Stimulated activated naive B cell treated with anti-CD40 and anti-IgM and Interleukin-4, amounts not matched to agents 10 μg/mL and 1 μg/mL and 100 μg/mL, for 72 hours (primary cell): Measurements from ENCODE around the gene CFC1B.
"Not testable (repeated sequence)": the region's sequence is repeated elsewhere in the genome, so short reads cannot be mapped to it uniquely, and the experiment has no call there.

Experiments
- ATAC-seq, 2 donors: fragments of 150-1000 bp; cut with Tn5 transposase; replicated peaks; 2 replicates each; pipeline ENCODE4 v1.10.0; 2021; ENCODE audit warnings: moderate library complexity in 1 of 2
- DNase-seq: peaks from one replicate; pipeline ENCODE4 v3.0.0; 2021
- H3K27ac Mint-ChIP-seq: one replicate; pipeline ENCODE4 v1.8.0; 2022; ENCODE audit warnings: mild to moderate bottlenecking, mixed read lengths
- H3K27me3 Mint-ChIP-seq, 2 donors: one replicate each; pipeline ENCODE4 v1.8.0; 2022; ENCODE audit warnings: mixed read lengths in 2 of 2
- H3K36me3 Mint-ChIP-seq, 2 donors: one replicate each; pipeline ENCODE4 v1.8.0; 2022; ENCODE audit warnings: mixed read lengths in 2 of 2, mild to moderate bottlenecking in 1 of 2
- H3K4me1 Mint-ChIP-seq, 2 donors: one replicate each; pipeline ENCODE4 v1.8.0; 2022; ENCODE audit warnings: mixed read lengths in 2 of 2, mild to moderate bottlenecking in 1 of 2
- H3K4me3 Mint-ChIP-seq, 2 donors: one replicate each; pipeline ENCODE4 v1.8.0; 2022; ENCODE audit warnings: mild to moderate bottlenecking in 2 of 2, mixed read lengths in 2 of 2, moderate library complexity in 1 of 2
- H3K9me3 Mint-ChIP-seq, 2 donors: one replicate each; pipeline ENCODE4 v1.8.0; 2022; ENCODE audit warnings: mixed read lengths in 2 of 2, mild to moderate bottlenecking in 1 of 2

CFC1B gene

DNA sequence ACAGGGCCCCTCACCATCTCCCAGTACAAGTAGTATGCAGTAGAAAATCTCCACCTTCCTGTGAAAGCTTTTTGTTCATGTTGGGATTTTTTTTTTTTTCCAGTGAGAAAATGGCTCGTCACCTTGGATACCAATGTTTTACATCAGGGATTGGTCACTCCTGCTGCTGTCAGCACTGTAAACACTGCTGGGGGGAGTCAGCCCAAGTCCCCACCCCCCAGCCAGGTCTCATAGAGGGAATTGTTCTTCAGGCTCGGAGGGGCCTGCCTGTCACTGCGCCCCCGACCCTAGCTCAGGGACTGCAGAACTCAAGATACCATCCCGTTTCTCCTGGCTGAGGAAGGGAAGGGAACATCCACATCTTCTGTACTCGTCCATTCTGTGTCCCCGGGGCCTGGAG is at the start of gene CFC1B:
TSS of gene CFC1B (plus strand) at position 231 of the 400 bp plus-strand sequence. CDS start 263 bp downstream, outside the sequence.
- H3K27ac Mint-ChIP-seq, DNase-seq, H3K27me3 Mint-ChIP-seq, H3K4me1 Mint-ChIP-seq, ATAC-seq, H3K4me3 Mint-ChIP-seq, H3K9me3 Mint-ChIP-seq, H3K36me3 Mint-ChIP-seq: not testable (repeated sequence)

GRCh38 chr2:130491073-130491472 is 29.9 kb upstream of the CFC1B start:
- not testable (repeated sequence) for ATAC-seq, H3K36me3 Mint-ChIP-seq, H3K9me3 Mint-ChIP-seq

GRCh38 chr2:130509228-130509627 is 11.8 kb upstream of the CFC1B start, which contains the start of gene POTEI:
TSS of gene POTEI (minus strand) at chr2:130509328. CDS start at chr2:130509235, 93 bp downstream.
- not testable (repeated sequence) for H3K4me1 Mint-ChIP-seq, ATAC-seq, DNase-seq, H3K4me3 Mint-ChIP-seq, H3K27me3 Mint-ChIP-seq, H3K36me3 Mint-ChIP-seq, H3K27ac Mint-ChIP-seq, H3K9me3 Mint-ChIP-seq

More at GRCh38 chr2:130491073-130491472, 29.9 kb upstream of the CFC1B start:
- not testable (repeated sequence) for H3K4me3 Mint-ChIP-seq, H3K4me1 Mint-ChIP-seq, DNase-seq, H3K27ac Mint-ChIP-seq, H3K27me3 Mint-ChIP-seq

- not testable (repeated sequence) for DNase-seq, H3K4me1 Mint-ChIP-seq, H3K36me3 Mint-ChIP-seq, H3K27me3 Mint-ChIP-seq, H3K9me3 Mint-ChIP-seq, H3K27ac Mint-ChIP-seq, ATAC-seq, H3K4me3 Mint-ChIP-seq
These were observed 9.9 kb upstream of the CFC1B start for GRCh38 chr2:130510807-130511746.

GRCh38 chr2:130511747-130512451 is 9.1 kb upstream of the CFC1B start:
- H3K9me3 Mint-ChIP-seq, H3K27ac Mint-ChIP-seq, H3K4me3 Mint-ChIP-seq, ATAC-seq, DNase-seq, H3K4me1 Mint-ChIP-seq, H3K36me3 Mint-ChIP-seq, H3K27me3 Mint-ChIP-seq: not testable (repeated sequence)

- not testable (repeated sequence) for H3K27ac Mint-ChIP-seq, DNase-seq, H3K4me1 Mint-ChIP-seq, H3K9me3 Mint-ChIP-seq, ATAC-seq, H3K4me3 Mint-ChIP-seq, H3K27me3 Mint-ChIP-seq, H3K36me3 Mint-ChIP-seq
These were observed 2.4 kb upstream of the CFC1B start for GRCh38 chr2:130518516-130519106.

- H3K9me3 Mint-ChIP-seq, H3K4me3 Mint-ChIP-seq, H3K36me3 Mint-ChIP-seq, H3K27me3 Mint-ChIP-seq, H3K4me1 Mint-ChIP-seq, DNase-seq, H3K27ac Mint-ChIP-seq: not testable (repeated sequence)
- peak in 1 of 2 donors; percentile 27 for ATAC-seq
These were observed 1.4 kb downstream of the CFC1B start for GRCh38 chr2:130522390-130522789.

DNA sequence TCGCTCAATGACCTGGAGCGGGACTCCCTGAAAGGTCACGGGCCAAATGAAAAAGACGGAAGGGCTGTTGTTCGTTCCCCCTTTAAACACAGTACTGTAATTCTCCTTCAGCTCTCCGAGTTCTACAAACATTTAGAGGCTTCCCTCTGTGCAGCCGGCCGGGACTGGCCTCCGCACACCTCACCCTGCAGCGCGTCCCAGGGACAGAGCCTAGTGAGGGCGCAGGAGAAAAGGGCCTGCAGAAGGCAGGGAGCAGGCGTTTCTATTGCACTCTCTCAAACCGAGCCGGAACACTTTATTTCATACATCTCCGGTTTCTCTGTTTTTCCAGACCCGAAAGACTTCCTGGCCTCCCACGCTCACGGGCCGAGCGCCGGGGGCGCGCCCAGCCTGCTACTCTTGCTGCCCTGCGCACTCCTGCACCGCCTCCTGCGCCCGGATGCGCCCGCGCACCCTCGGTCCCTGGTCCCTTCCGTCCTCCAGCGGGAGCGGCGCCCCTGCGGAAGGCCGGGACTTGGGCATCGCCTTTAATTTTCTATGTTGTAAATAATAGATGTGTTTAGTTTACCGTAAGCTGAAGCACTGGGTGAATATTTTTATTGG is 6.4 kb downstream of the CFC1B start:
- H3K4me3 Mint-ChIP-seq, H3K9me3 Mint-ChIP-seq, H3K4me1 Mint-ChIP-seq, H3K27me3 Mint-ChIP-seq, H3K27ac Mint-ChIP-seq, ATAC-seq, DNase-seq, H3K36me3 Mint-ChIP-seq: not testable (repeated sequence)

- DNase-seq, H3K27ac Mint-ChIP-seq, ATAC-seq, H3K9me3 Mint-ChIP-seq, H3K4me1 Mint-ChIP-seq, H3K36me3 Mint-ChIP-seq, H3K27me3 Mint-ChIP-seq, H3K4me3 Mint-ChIP-seq: not testable (repeated sequence)
These were observed 8.5 kb downstream of the CFC1B start for GRCh38 chr2:130529545-130529944.

DNA sequence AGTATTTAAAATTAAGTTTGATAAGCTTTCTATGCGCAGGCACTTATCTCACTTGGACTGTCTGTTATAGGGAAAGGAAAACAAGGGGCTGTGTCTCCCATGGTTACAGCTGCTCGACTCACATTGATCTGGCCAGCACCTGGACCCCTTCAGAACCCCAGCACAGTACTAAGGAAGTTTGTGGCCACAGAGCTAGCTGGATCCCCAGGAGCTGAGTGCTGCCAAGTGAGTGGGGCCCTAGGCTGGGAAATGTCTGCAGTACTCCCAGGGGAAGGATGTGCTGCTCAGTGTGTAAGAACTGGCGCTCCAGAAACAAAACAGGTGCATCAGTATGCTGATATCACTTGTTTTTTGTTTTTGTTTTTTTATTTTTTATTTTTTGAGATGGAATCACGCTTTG is 9.2 kb downstream of the CFC1B start:
- ATAC-seq, H3K27ac Mint-ChIP-seq, H3K4me3 Mint-ChIP-seq, H3K9me3 Mint-ChIP-seq, DNase-seq, H3K36me3 Mint-ChIP-seq, H3K27me3 Mint-ChIP-seq, H3K4me1 Mint-ChIP-seq: not testable (repeated sequence)

- not testable (repeated sequence) for H3K27me3 Mint-ChIP-seq, H3K27ac Mint-ChIP-seq, H3K36me3 Mint-ChIP-seq, H3K4me1 Mint-ChIP-seq, H3K9me3 Mint-ChIP-seq, H3K4me3 Mint-ChIP-seq, DNase-seq
- ATAC-seq, result peak; percentile 99
These were observed 10.2 kb downstream of the CFC1B start for GRCh38 chr2:130531225-130531624.

DNA sequence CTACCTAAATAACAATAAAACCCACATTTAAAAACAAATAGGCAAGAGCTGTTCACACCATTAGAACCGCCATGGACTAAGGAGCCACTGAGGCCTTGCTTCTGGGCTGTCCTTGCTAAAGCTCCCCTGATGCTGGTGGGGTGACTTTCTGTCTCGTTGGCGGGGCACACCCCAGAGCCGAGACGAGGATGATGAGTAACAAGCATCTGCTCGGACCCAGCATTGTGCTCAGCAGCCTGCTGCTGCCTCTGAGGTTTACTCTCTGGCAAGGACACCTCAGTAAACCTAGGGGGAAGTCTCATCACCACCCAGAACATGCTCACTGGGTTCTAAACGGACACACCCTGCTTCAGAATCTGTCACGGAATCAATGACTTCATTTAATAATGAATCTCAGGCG is 10.7 kb downstream of the CFC1B start:
- H3K4me3 Mint-ChIP-seq, H3K27ac Mint-ChIP-seq, DNase-seq, H3K36me3 Mint-ChIP-seq, H3K9me3 Mint-ChIP-seq, H3K4me1 Mint-ChIP-seq, H3K27me3 Mint-ChIP-seq: not testable (repeated sequence)
- peak; percentile 36 to 45 for ATAC-seq

DNA sequence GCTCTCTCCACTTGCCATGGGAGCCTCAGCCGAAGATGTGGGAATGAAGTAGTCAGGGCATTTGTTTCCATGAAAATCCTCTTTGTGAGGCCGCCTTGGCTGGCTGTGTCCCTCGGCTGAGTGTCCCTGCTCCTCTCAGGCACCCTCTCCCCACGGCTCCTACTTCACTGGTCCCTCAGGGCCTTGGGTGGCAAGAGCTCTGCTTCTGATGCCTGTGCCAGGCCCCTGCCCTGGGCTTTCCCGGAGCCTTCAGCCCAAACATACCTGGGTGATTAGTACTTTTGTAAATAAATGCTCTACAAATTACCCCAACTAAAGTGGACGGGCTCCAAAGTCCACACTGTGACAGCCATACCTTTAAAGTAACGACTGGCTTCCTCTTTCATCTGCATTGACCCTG is 15.6 kb downstream of the CFC1B start:
- not testable (repeated sequence) for H3K27ac Mint-ChIP-seq, H3K4me3 Mint-ChIP-seq, H3K9me3 Mint-ChIP-seq, ATAC-seq, H3K36me3 Mint-ChIP-seq, DNase-seq, H3K27me3 Mint-ChIP-seq, H3K4me1 Mint-ChIP-seq

DNA sequence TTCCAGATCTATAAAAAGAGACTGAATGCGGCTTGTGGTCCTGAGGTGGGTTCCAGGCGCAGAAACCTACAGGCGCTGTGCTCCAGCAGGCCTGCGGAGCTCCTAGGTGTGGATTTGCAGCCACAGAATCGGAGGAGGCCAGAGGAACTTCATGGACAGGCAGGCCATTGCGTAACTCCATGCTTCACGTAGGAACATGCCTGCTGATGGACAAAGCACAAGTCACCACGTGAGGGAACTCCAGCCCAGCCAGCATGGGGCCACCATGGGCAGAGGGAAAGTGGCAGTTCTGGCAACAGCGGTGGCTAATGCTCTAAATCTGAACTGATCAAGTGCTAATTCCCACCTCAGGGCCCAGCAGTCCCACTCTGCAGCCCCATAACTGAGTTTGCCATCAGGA is 17.2 kb downstream of the CFC1B start:
- not testable (repeated sequence) for H3K9me3 Mint-ChIP-seq, H3K27me3 Mint-ChIP-seq

More for the DNA sequence above, 17.2 kb downstream of the CFC1B start:
- not testable (repeated sequence) for H3K36me3 Mint-ChIP-seq, H3K4me3 Mint-ChIP-seq, H3K27ac Mint-ChIP-seq, ATAC-seq, H3K4me1 Mint-ChIP-seq, DNase-seq
